Measurements from ENCODE around the gene TLE3. TPM values are rescaled to one million over a fixed set of nuclear protein-coding genes. Genes with fewer than 3 reads are reported as not detected.

The TLE3 gene
- total RNA-seq, 2 donors from 2014 or later, result 65.4 to 85.1 TPM

DNA sequence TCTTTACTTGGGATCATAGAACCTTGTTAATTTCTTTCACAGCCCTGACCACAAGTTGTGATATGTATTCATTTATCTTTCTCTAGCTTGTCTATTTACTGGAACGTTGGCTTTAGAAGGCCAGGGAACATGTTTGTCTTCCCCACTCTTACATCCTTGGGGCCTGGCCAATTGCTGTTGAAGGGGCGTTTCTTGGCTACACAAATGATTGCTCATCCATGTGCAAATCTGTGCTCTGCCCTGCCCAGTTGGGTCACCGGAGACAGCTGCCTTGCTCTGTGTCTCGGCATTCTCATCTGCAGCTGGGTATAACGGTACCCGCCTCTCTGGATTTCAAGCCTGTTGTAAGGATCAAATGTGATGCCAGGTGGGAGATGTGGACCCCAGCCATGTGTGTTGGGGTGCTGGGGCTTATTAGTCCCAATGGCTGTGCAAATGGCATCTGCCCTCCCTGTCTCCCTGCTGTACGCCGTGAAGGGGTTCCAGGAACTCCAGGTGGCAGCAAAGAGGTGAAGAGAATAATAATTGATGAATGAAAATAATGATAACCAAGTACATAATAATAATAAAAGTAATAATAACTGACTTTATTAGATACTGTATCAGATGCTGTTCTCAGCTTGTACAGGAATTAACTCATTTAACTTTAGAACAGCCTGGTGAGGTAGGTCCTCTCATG is 24.0 kb upstream of the TLE3 start:
- H3K27me3 ChIP-seq, result no peaks in the 10 kb centered on the region
- TF ChIP-seq, protein P1, sequence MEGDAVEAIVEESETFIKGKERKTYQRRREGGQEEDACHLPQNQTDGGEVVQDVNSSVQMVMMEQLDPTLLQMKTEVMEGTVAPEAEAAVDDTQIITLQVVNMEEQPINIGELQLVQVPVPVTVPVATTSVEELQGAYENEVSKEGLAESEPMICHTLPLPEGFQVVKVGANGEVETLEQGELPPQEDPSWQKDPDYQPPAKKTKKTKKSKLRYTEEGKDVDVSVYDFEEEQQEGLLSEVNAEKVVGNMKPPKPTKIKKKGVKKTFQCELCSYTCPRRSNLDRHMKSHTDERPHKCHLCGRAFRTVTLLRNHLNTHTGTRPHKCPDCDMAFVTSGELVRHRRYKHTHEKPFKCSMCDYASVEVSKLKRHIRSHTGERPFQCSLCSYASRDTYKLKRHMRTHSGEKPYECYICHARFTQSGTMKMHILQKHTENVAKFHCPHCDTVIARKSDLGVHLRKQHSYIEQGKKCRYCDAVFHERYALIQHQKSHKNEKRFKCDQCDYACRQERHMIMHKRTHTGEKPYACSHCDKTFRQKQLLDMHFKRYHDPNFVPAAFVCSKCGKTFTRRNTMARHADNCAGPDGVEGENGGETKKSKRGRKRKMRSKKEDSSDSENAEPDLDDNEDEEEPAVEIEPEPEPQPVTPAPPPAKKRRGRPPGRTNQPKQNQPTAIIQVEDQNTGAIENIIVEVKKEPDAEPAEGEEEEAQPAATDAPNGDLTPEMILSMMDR (IDR thresholded peaks at IDR 0.05), result no peak
- H3K4me3 ChIP-seq, result no peak overlapping the region
- H3K4me1 ChIP-seq, result no peaks in the 10 kb centered on the region
- H3K36me3 ChIP-seq, result no peaks in the 10 kb centered on the region
- no peaks in the 10 kb centered on the region for H3K9me3 ChIP-seq
- peak; percentile 55 for DNase-seq
- intact Hi-C loops (cut with DNase I), result no loop called here
- H3K9ac ChIP-seq (ENCODE audit: low read depth in 2 of 2, low read length in 2 of 2), result no peak overlapping the region
- H3K27ac ChIP-seq, result no peak overlapping the region

DNA sequence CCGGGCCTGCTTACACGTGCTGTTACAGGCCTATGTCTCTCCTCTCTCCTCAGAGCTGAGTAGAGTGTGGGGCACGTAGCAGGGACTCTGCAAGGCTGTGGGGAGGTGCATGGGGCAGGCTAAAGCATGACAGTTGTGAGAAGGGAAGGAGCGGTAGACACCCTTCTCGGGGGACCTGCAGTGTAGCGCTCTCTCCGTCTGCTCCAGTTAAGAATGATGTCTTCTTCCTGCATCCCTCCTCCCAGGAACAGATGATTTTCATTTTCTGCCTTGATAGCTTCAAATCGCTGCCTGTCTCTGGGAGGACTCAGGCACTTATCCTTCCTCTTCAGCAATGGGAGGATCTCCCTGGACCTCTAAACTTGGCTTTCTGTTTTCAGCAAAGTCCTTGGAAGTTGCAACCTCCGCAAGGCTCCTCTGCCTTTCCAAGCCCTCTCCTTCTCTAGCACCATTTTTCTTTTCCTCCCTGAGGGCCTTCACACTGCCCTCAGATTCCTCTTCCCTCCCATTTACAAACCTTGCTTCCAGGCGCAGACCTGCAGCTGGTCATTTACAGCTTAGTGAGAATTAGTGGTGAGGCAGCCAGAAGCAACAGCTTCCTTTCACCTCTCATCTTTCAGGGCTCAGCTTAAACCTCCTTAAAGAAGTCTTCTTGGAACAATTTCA is 23.4 kb upstream of the TLE3 start:
- no peak for DNase-seq
- no peaks in the 10 kb centered on the region for H3K36me3 ChIP-seq
- no peak overlapping the region for H3K27ac ChIP-seq
- TF ChIP-seq, protein P1 (IDR thresholded peaks at IDR 0.05), result no peak
- no peak overlapping the region for H3K9ac ChIP-seq (ENCODE audit: low read depth in 2 of 2, low read length in 2 of 2)
- no peaks in the 10 kb centered on the region for H3K27me3 ChIP-seq
- intact Hi-C loops (cut with DNase I), result no loop called here
- no peaks in the 10 kb centered on the region for H3K4me1 ChIP-seq
- H3K9me3 ChIP-seq, result no peaks in the 10 kb centered on the region
- no peak overlapping the region for H3K4me3 ChIP-seq

DNA sequence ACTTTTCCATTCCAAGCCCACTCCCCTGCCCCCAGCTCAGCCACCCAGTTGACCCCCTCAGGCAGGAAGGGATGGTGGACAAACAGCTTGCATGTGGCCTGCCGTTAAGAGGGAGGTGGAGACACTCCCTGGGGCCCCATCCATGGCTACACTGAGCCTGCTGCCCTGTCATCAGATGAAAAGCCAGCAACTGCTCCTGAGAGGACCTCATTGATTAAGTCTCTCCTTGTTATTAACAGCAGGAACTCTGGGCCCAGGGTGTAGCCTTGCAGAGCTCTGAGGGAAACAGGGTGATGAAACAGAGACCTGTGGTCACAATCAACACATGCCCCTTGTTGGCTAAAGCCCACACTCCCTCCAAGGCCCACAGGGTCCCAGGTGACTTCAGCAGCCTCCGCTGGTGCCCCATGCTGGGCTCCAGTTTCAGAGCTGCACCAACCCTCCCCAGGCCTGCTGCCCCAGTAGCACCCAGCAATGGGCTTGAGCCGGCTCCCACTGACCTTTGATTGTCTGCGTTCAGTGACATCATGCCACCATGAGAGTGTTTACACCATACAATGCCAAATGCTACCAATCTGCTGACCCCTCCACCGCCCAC is 22.3 kb upstream of the TLE3 start:
- Histone ChIP-seq H3K4me3 (no peak overlapping the region), H3K9ac (ENCODE audit: low read depth in 2 of 2, low read length in 2 of 2) (no peak overlapping the region), H3K27me3 (no peaks in the 10 kb centered on the region), H3K36me3 (no peaks in the 10 kb centered on the region), H3K9me3 (no peaks in the 10 kb centered on the region), H3K27ac (no peak overlapping the region), H3K4me1 (no peaks in the 10 kb centered on the region)
- TF ChIP-seq, protein P1 (IDR thresholded peaks at IDR 0.05), result no peak
- DNase-seq, result no peak
- intact Hi-C loops (cut with DNase I), result no loop called here

DNA sequence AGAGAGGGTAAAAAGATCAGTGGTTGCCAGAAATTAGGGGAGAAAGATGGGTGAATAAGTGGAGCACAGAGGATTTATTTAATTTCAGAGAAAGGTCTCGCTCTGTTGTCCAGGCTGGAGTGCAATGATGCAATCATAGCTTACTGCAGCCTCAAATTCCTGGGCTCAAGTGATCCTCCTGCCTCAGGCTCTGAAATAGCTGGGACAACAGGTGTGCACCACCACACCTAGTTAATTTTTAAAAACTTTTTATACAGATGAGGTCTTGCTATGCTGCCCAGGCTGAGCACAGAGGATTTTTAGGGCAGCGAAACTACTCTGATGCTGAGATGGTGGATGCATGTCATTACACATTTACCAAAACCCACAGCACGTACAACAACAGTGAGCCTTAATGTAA is 20.9 kb upstream of the TLE3 start:
- Histone ChIP-seq H3K27ac (no peak overlapping the region), H3K4me3 (no peak overlapping the region), H3K36me3 (no peaks in the 10 kb centered on the region), H3K4me1 (no peaks in the 10 kb centered on the region), H3K9ac (ENCODE audit: low read depth in 2 of 2, low read length in 2 of 2) (no peak overlapping the region), H3K27me3 (no peaks in the 10 kb centered on the region), H3K9me3 (no peaks in the 10 kb centered on the region)
- no peak for DNase-seq
- TF ChIP-seq, protein P1 (IDR thresholded peaks at IDR 0.05), result no peak
- intact Hi-C loops (cut with DNase I), result no loop called here

DNA sequence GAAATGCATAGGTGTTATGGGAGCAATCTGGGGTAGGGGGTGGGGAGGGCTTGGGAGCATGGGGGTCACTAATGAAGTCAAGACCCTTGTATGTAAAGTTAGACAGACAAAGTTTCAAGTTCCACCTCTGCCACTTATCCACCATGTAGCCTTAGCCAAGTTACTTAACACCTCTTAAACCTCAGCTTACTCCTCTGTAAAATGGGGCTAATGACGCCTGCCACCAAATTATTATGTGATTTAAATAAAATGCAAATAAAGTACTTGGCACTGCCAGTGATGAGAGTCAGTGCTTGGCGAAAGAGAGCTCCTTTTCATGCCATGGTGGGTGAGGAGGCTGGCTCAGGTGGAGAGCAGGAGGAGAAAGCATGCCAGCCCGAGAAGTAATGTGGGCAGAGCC is 18.6 kb upstream of the TLE3 start:
- H3K9ac ChIP-seq (ENCODE audit: low read depth in 2 of 2, low read length in 2 of 2), result no peak overlapping the region
- intact Hi-C loops (cut with DNase I), result no loop called here

More for the DNA sequence above, 18.6 kb upstream of the TLE3 start:
- H3K4me1 ChIP-seq, result peaks cover 7% of the 10 kb centered on the region
- DNase-seq, result no peak
- H3K27ac ChIP-seq, result no peak overlapping the region
- no peaks in the 10 kb centered on the region for H3K27me3 ChIP-seq
- no peaks in the 10 kb centered on the region for H3K9me3 ChIP-seq
- no peak overlapping the region for H3K4me3 ChIP-seq
- TF ChIP-seq, protein P1 (IDR thresholded peaks at IDR 0.05), result no peak
- no peaks in the 10 kb centered on the region for H3K36me3 ChIP-seq
